Left lung (tissue), 10 donors: ENCODE measurements around the gene PYGB. TPM values are rescaled to one million over a fixed set of nuclear protein-coding genes. Genes with fewer than 3 reads are reported as not detected.
A peak's percentile ranks its signal among the peaks of the same experiment; 100 is the strongest.

ENCODE experiments used
- ATAC-seq: fragments of 200-7000 bp; cut with Tn5 transposase; one replicate; pipeline ENCODE4 v1.9.1; 2020; ENCODE audit warnings: moderate library complexity
- DNase-seq, 4 donors: peaks; one replicate each; pipeline ENCODE4 v3.0.0-alpha.2; 2013 to 2020
- H3K27ac ChIP-seq, 2 donors: fragments of 200-600 bp; sonication (generic) in 1 of 2; one replicate each; pipeline versions ENCODE4 v1.5.0 to v1.8.0; 2020 to 2021
- H3K27me3 ChIP-seq, 2 donors: fragments of 200-600 bp; sonication (generic) in 1 of 2; one replicate each; pipeline versions ENCODE4 v1.5.0 to v1.8.0; 2020 to 2021
- H3K36me3 ChIP-seq, 2 donors: fragments of 200-600 bp; sonication (generic) in 1 of 2; one replicate each; pipeline versions ENCODE4 v1.5.0 to v1.8.0; 2020 to 2021
- H3K4me1 ChIP-seq, 2 donors: fragments of 200-600 bp; one replicate each; pipeline ENCODE4 v1.8.0; 2021
- H3K4me3 ChIP-seq, 2 donors: fragments of 200-600 bp; sonication (generic) in 1 of 2; one replicate each; pipeline versions ENCODE4 v1.5.0 to v1.8.0; 2020 to 2021; ENCODE audit warnings: mild to moderate bottlenecking in 1 of 2
- H3K9me3 ChIP-seq, 2 donors: fragments of 200-600 bp; sonication (generic) in 1 of 2; one replicate each; pipeline versions ENCODE4 v1.5.0 to v1.8.0; 2020 to 2021
- CTCF ChIP-seq, 2 donors: fragments of 200-600 bp; sonication (generic) in 1 of 2; IDR thresholded peaks; one replicate each; pipeline versions ENCODE4 v1.5.0 to v1.8.0; 2021; ENCODE audit warnings: antibody characterized with exemption in 2 of 2
- intact Hi-C, 2 donors: fragments of 100-400 bp; cut with DNase I; formaldehyde crosslinking; loops; one replicate each; pipeline versions ENCODE4 v1.11.2 to v1.14.2; 2022
- polyA plus RNA-seq, 6 donors: library from polyadenylated mRNA; unstranded; fragments of 120-200 nt; gene quantifications; one replicate each; pipeline ENCODE4 v1.2.1, GENCODE V29; 2013; ENCODE audit not compliant: insufficient read length in 6 of 6
- total RNA-seq, 2 donors: library from RNA; stranded (reverse); fragmentation: NEBNext Ultra II Directional; extraction: Animal tissue kit (Norgen Biotek cat#: 25700); gene quantifications; one replicate each; pipeline ENCODE4 v1.2.1, GENCODE V29; 2021
- donor health status: DM: no; HTN: yes; CAD: no.
- donor health status: DM: no; HTN: no; CAD: no.

PYGB gene
- total and polyA plus RNA-seq, 8 donors: 37.8 to 81.3 (median 47.8) TPM

DNA sequence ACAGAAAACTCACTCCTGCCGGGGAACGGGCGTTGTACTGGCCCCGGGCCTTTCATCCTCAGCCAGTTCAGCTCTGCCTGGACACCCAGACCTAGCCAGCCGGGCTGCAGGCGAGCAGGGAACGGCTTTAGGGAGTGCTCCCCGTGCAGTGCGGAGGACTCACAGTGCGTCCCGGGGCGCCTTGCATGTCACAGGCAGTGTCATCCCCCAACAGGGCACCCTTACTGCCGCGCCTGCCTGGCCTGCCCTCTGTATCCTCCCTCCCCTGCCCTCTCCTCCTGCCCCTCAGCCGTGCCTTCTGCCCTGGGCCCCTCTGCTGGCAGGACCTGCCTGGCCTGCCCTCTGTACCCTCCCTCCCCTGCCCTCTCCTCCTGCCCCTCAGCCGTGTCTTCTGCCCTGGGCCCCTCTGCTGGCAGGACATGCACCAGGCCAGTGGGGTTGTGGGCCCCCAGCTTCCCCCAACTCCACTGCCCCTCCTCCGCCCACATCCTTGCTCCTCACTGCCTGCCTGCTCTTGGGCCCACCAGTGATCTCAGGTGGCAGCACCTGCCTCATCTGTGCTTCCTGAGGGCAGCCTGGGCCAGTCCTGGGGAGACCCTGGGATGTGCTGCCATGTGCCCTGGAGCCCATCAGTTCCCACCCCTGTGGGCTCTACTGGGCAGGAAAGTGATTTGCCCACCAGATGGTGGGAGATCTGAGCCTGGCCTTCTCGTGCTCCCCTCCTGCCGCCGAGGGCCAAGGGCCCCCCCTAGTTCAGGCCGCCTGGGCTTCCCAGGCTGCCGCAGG lies 43.0 kb downstream of the PYGB start:
- intact Hi-C loops: loop anchor here in 1 of 2 donors (10.0 kb wide), 1 partner anchor 104 kb away; the partner anchor contains the start of gene ABHD12
- no peak for TF ChIP-seq CTCF (IDR thresholded peaks at IDR 0.05)
- no peak overlapping the region for H3K27ac ChIP-seq

GRCh38 chr20:25291432-25292133 lies 43.7 kb downstream of the PYGB start:
- Histone ChIP-seq H3K27ac (no peak overlapping the region), H3K36me3 (peaks cover 0 to 94% of the 10 kb centered on the region in 2 donors), H3K4me1 (peaks cover 0 to 5% of the 10 kb centered on the region in 2 donors), H3K27me3 (no peaks in the 10 kb centered on the region), H3K4me3 (no peak overlapping the region), H3K9me3 (no peaks in the 10 kb centered on the region)
- intact Hi-C loops: loop anchor here in 1 of 2 donors (10.0 kb wide), 1 partner anchor 103 kb away; the partner anchor contains the start of gene ABHD12
- ATAC-seq (no peak), DNase-seq (peak in 1 of 4 donors; percentile 59)
- no peak for TF ChIP-seq CTCF (IDR thresholded peaks at IDR 0.05)

More for the DNA sequence above, 43.0 kb downstream of the PYGB start:
- DNase-seq (peak in 1 of 4 donors; percentile 71), ATAC-seq (no peak)
- Histone ChIP-seq H3K4me1 (peaks cover 0 to 5% of the 10 kb centered on the region in 2 donors), H3K36me3 (peaks cover 0 to 94% of the 10 kb centered on the region in 2 donors), H3K9me3 (no peaks in the 10 kb centered on the region), H3K4me3 (no peak overlapping the region), H3K27me3 (no peaks in the 10 kb centered on the region)

DNA sequence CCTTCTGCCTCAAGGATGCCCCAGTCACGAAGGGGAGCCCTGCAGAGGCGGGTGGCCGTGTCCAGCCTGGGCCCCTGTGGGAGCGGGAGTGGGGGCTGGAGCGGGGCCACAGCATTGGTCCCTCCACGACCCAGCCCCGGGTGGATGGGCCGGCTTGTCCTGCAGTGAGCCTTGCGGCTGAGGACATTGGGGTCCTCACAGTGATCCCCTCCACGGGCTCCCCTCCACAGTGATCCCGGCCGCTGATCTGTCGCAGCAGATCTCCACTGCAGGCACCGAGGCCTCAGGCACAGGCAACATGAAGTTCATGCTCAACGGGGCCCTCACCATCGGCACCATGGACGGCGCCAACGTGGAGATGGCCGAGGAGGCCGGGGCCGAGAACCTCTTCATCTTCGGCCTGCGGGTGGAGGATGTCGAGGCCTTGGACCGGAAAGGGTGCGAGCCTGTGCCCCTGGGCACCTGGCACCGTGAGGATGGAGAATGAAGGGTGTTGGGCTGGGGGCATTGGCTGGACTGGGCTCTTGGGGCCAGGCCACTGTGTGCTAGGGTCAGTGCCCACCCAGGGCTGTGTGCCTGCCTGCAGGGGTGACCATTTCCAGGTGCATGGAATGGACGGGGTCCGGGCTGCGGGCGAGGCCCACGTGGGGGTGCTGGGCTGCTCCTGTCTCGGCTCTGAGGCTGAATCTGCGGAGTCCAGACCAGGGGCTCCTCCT lies 44.4 kb downstream of the PYGB start:
- Histone ChIP-seq H3K9me3 (no peaks in the 10 kb centered on the region), H3K27me3 (no peaks in the 10 kb centered on the region), H3K4me1 (peaks cover 0 to 5% of the 10 kb centered on the region in 2 donors), H3K4me3 (no peak overlapping the region), H3K27ac (no peak overlapping the region), H3K36me3 (peaks cover 0 to 94% of the 10 kb centered on the region in 2 donors)
- DNase-seq: no peak
- intact Hi-C loops: loop anchor here in 1 of 2 donors (10.0 kb wide), 1 partner anchor 102 kb away; the partner anchor contains the start of gene ABHD12
- ATAC-seq: no peak
- TF ChIP-seq CTCF (IDR thresholded peaks at IDR 0.05): no peak

DNA sequence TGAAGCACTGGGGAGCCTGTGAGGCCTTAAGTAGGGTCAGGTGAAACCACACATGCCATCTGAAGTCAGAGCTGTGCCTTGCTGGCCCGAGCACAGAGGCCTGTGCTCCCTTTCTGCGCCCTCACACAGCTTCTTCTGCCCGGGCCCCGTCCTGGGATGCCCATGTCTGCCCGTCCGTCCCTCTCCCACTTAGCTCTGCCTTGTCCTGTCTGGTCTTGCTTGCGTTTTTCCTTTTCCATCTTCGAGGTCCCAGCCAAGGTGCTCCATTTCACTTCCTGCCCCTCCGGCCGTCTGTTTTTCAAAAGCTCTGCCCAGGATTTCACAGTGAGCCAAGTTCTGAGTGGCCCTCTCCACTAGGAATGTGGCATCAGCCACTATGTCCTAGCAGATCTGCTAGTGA lies 45.6 kb downstream of the PYGB start:
- Histone ChIP-seq H3K4me1 (peaks cover 0 to 5% of the 10 kb centered on the region in 2 donors), H3K36me3 (peaks cover 0 to 92% of the 10 kb centered on the region in 2 donors), H3K4me3 (no peak overlapping the region), H3K27me3 (no peaks in the 10 kb centered on the region), H3K9me3 (no peaks in the 10 kb centered on the region), H3K27ac (no peak overlapping the region)
- intact Hi-C loops: loop anchor here in 1 of 2 donors (10.0 kb wide), 1 partner anchor 101 kb away; the partner anchor contains the start of gene ABHD12
- DNase-seq: no peak
- ATAC-seq: no peak
- no peak for TF ChIP-seq CTCF (IDR thresholded peaks at IDR 0.05)
